Measurements from ENCODE around the gene IL36A. TPM values are rescaled to one million over a fixed set of nuclear protein-coding genes. Genes with fewer than 3 reads are reported as not detected.

Gene IL36A
- total and polyA plus RNA-seq, 8 donors, result not detected

DNA sequence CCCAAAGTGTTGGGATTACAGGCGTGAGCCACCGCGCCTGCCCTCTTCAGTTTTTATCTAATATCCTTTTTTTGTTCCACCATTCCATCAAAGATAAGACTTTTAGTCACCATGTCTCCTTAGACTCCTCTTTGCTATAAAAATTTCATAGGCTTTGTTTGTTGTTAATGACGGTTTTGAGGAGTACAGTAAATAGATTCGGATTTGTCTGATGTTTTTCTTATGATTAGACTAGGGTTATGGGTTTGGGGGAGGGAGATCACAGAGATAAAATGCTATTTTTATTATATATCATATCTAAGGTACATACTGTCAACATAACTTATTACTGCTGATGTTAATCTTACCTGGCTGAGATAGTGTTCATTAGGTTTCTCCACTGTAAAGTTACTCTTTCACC, 41.2 kb downstream of the IL36A start:
- ATAC-seq (no peak), FAIRE-seq (no peak)
- WGBS, 2 donors, result 81 to 89% methylated on average over 5 of the region's 5 CpGs

DNA sequence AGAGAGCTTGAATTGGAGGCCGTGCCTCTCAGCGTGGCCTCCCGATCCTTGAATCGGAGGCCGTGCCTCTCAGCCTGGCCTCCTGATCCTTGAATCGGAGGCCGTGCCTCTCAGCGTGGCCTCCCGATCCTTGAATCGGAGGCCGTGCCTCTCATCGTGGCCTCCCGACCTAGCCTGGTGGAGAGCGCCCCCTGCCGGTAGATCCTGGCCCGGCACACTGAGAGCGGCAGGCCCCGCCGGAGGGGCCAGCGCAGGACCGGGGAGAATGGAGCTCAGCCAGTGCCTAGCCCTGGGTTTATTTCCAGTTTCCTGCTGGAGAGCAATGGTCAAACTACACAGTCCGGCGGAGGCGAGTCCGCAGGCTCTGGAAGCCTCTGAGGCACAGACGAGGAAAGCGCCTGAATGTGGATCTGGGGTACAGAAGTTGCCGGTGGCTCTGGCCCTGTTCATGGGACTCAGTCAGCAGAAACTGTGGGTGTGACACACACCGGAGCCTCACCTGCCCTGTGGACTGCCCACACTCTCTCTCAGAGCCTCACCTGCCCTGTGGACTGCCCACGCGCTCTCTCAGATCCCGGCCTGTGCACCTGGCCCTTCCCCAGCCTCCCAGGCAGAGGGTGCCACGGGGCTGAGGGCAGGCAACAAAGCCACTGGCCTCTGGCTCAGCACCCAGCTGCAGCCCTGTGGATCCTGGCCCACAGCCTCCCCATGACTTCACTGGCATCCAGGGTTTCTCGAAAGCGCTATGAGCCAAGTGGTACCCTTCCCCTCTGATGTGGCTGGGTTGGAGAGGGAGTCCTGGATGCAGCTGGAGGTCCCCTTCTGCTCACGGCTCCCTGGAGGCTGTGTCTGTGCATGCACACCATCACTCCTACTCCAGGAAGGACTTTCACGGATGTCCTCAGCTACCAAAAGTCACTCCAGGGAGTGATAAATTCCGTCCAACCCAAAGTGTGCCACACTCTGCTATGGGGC, 45.9 kb downstream of the IL36A start:
- TF ChIP-seq, protein P1, sequence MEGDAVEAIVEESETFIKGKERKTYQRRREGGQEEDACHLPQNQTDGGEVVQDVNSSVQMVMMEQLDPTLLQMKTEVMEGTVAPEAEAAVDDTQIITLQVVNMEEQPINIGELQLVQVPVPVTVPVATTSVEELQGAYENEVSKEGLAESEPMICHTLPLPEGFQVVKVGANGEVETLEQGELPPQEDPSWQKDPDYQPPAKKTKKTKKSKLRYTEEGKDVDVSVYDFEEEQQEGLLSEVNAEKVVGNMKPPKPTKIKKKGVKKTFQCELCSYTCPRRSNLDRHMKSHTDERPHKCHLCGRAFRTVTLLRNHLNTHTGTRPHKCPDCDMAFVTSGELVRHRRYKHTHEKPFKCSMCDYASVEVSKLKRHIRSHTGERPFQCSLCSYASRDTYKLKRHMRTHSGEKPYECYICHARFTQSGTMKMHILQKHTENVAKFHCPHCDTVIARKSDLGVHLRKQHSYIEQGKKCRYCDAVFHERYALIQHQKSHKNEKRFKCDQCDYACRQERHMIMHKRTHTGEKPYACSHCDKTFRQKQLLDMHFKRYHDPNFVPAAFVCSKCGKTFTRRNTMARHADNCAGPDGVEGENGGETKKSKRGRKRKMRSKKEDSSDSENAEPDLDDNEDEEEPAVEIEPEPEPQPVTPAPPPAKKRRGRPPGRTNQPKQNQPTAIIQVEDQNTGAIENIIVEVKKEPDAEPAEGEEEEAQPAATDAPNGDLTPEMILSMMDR (IDR thresholded peaks at IDR 0.05), result no peak
- intact Hi-C loops (cut with DNase I), result no loop called here
- DNase-seq, result no peak
- Histone ChIP-seq H3K4me1 (no peaks in the 10 kb centered on the region), H3K27me3 (no peaks in the 10 kb centered on the region), H3K36me3 (no peaks in the 10 kb centered on the region), H3K9me3 (no peaks in the 10 kb centered on the region), H3K27ac (no peak overlapping the region), H3K4me3 (no peak overlapping the region)
- ATAC-seq, result no peak
- WGBS, 2 donors, result 90 to 94% methylated on average over 35 to 38 of the region's 38 CpGs
- no peak for FAIRE-seq

More for the DNA sequence above, 41.2 kb downstream of the IL36A start:
- H3K27me3 ChIP-seq, result no peaks in the 10 kb centered on the region
- no peak overlapping the region for H3K27ac ChIP-seq
- no peaks in the 10 kb centered on the region for H3K36me3 ChIP-seq
- no peak overlapping the region for H3K4me3 ChIP-seq
- no peaks in the 10 kb centered on the region for H3K4me1 ChIP-seq
- H3K9me3 ChIP-seq, result no peaks in the 10 kb centered on the region
- no peak for DNase-seq
- intact Hi-C loops (cut with DNase I), result no loop called here
- TF ChIP-seq, protein P1 (IDR thresholded peaks at IDR 0.05), result no peak

DNA sequence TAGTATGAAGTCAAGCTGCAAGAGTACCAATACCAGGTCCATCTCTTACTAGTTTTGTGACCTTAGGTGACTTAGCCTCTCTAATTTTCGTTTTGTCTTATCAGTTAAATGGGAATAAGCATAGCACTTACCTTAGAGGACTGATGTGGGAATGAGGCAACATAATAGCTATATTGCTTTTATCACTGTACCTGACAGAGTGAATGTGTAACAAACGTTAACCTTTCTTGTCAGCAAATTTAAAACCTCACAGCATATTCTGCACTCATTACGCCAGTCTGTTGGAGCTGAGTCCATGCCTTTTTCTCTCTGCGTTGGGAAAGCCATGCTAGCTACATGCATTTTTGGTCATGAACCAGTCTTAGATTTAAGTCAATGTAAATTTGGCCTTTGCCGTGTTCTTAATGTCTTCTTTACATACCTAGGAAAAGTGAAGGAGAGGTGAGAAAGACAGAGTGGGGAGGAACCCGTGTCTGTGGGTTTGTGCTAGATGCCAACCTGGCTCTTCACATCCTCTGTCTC, 47.2 kb downstream of the IL36A start, which contains the start of gene IL36B:
TSS of gene IL36B (minus strand) at position 472 of the 522 bp plus-strand sequence.
- DNase-seq (no peak), FAIRE-seq (no peak), ATAC-seq (no peak)
- WGBS, 2 donors, result 59% methylated on average over 6 of the region's 6 CpGs
- Histone ChIP-seq H3K4me3 (no peak within 1 kb of the TSS), H3K4me1 (no peaks in the 10 kb centered on the region), H3K36me3 (no peaks in the 10 kb centered on the region), H3K27me3 (no peaks in the 10 kb centered on the region), H3K9me3 (no peaks in the 10 kb centered on the region), H3K27ac (no peak within 1 kb of the TSS)
- TF ChIP-seq, protein P1 (IDR thresholded peaks at IDR 0.05), result no peak
- intact Hi-C loops (cut with DNase I), result no loop called here

DNA sequence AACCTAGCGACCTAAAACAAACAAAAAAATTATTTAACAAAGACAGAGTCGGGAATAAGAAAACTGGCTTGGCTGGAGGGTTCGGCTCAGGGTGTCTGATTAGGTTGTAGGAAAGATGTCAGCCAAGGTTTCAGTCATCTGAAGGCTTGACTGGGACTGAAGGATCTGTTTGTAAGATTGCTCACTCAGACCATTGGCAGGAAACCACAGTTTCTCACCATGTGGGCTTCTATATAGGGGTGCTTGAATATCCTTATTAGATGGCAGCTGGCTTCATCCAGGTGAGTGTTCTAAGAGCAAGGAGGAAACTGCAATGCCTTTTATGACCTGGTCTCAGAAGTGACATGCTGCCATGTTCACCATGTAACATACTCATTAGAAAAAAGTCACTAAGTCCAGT, 48.4 kb downstream of the IL36A start:
- DNase-seq (no peak), ATAC-seq (no peak), FAIRE-seq (no peak)
- no peaks in the 10 kb centered on the region for H3K27me3 ChIP-seq
- no peaks in the 10 kb centered on the region for H3K36me3 ChIP-seq
- no peak overlapping the region for H3K27ac ChIP-seq
- H3K4me3 ChIP-seq, result no peak overlapping the region
- no peaks in the 10 kb centered on the region for H3K4me1 ChIP-seq
- intact Hi-C loops (cut with DNase I), result no loop called here
- no peaks in the 10 kb centered on the region for H3K9me3 ChIP-seq
- TF ChIP-seq, protein P1 (IDR thresholded peaks at IDR 0.05), result no peak
- WGBS, 2 donors, result 48 to 49% methylated on average over 3 of the region's 3 CpGs

DNA sequence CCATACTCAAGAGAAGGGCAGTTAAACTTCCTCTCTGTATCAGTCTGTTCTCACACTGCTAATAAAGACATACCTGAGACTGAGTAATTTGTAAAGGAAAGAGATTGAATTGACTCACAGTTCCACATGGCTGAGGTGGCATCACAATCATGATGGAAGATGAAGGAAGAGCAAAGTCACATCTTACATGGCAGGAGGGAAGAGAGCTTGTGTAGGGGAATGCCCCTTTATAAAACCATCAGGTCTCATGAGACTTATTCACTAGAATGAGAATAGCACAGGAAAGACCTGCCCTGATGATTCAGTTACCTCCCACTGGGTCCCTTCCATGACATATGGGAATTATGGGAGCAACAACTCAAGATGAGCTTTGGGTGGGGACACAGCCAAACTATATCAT, 48.8 kb downstream of the IL36A start:
- no peaks in the 10 kb centered on the region for H3K4me1 ChIP-seq
- ATAC-seq, result no peak
- no peak for FAIRE-seq
- H3K36me3 ChIP-seq, result no peaks in the 10 kb centered on the region
- intact Hi-C loops (cut with DNase I), result no loop called here
- H3K9me3 ChIP-seq, result no peaks in the 10 kb centered on the region
- no peak overlapping the region for H3K4me3 ChIP-seq
- no peak overlapping the region for H3K27ac ChIP-seq
- no peak for DNase-seq
- H3K27me3 ChIP-seq, result no peaks in the 10 kb centered on the region
- TF ChIP-seq, protein P1 (IDR thresholded peaks at IDR 0.05), result no peak
